ENCODE results near the gene ECM2.

DNA sequence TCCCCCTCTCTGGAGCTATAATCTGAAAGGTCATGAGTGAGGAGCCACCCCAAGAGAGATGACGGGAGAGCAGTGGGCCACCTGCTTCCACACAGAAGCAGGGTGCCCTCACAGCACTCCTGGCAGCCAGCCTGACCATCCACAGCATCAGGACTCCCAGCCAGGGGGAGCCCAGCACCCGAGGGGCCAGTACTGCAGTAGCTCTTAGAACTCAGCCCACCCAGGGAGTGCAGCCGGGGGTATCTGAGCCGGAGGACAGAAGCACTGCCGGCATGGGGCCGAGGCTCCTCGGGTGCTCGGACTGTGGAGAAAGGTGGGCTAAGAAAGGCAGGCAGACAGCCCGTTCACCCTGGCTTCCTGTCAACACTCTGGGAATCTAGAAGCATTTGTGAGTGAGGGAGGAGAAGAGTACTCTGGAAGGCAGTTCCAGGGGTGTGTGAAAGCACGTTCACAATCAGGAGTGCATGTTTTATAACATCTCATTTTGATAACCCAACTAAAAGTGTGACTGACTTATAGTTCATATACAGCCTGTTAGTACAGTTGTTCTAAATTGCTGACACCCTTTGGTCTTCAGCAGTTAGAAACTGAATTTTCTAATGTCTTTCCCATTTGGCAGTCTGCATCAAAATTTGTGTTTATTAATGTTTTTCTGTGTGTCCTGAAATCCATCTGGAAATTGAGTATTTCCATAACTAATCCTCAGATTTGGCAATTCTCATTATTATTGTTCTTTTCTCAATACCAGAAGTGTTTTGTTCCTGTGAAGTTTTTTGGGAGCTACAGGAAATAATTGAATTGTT is 27.6 kb downstream of the ECM2 start:
- TF ChIP-seq, protein P1, sequence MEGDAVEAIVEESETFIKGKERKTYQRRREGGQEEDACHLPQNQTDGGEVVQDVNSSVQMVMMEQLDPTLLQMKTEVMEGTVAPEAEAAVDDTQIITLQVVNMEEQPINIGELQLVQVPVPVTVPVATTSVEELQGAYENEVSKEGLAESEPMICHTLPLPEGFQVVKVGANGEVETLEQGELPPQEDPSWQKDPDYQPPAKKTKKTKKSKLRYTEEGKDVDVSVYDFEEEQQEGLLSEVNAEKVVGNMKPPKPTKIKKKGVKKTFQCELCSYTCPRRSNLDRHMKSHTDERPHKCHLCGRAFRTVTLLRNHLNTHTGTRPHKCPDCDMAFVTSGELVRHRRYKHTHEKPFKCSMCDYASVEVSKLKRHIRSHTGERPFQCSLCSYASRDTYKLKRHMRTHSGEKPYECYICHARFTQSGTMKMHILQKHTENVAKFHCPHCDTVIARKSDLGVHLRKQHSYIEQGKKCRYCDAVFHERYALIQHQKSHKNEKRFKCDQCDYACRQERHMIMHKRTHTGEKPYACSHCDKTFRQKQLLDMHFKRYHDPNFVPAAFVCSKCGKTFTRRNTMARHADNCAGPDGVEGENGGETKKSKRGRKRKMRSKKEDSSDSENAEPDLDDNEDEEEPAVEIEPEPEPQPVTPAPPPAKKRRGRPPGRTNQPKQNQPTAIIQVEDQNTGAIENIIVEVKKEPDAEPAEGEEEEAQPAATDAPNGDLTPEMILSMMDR (IDR thresholded peaks at IDR 0.05), result no peak
- no peak for TF ChIP-seq POLR2AphosphoS5 (IDR thresholded peaks at IDR 0.05)
